Right cardiac atrium (tissue), 5 donors: ENCODE data around the gene CYSLTR1. TPM values are rescaled to one million over a fixed set of nuclear protein-coding genes. Genes with fewer than 3 reads are reported as not detected.
"Not testable (repeated sequence)": the region's sequence is repeated elsewhere in the genome, so short reads cannot be mapped to it uniquely, and the experiment has no call there.

Experiments used
- ATAC-seq, 2 donors: fragments of 200-7000 bp; cut with Tn5 transposase; one replicate each; pipeline versions ENCODE4 v1.8.0 to v1.9.1; 2020; ENCODE audit warnings: moderate library complexity in 2 of 2, mild to moderate bottlenecking in 1 of 2
- DNase-seq, 3 donors: peaks; one replicate each; pipeline ENCODE4 v3.0.0-alpha.2; 2020
- H3K27ac ChIP-seq: one replicate; pipeline ENCODE4 v1.5.1; 2013; ENCODE audit warnings: mild to moderate bottlenecking, low read length, control low read depth, moderate library complexity
- H3K27me3 ChIP-seq: one replicate; pipeline ENCODE4 v1.6.1; 2013; ENCODE audit not compliant: control insufficient read depth, insufficient read depth
- H3K4me1 ChIP-seq: one replicate; pipeline ENCODE4 v1.6.1; 2013; ENCODE audit warnings: low read length; ENCODE audit not compliant: control insufficient read depth, insufficient read depth
- H3K4me3 ChIP-seq: one replicate; pipeline ENCODE4 v1.5.1; 2013; ENCODE audit warnings: low read length, control low read depth
- H3K9me3 ChIP-seq: one replicate; pipeline ENCODE4 v1.6.1; 2013; ENCODE audit warnings: low read length; ENCODE audit not compliant: control insufficient read depth
- WGBS: extraction: QIAGEN DNeasy Blood & Tissue Kit; methylation state at CpG from one replicate; pipeline ENCODE4 v1.1.7; 2013; 5-methylcytosine and 5-hydroxymethylcytosine counted together
- intact Hi-C, 4 donors: fragments of 100-400 bp; cut with DNase I; formaldehyde crosslinking; loops; one replicate each; pipeline versions ENCODE4 v1.11.0 to v1.14.0; 2022 to 2023
- polyA plus RNA-seq: library from polyadenylated mRNA; stranded (reverse); fragments of 200-250 nt; gene quantifications from one replicate; pipeline ENCODE4 v1.2.3, GENCODE V29; 2013
- total RNA-seq, 4 donors: library from RNA; stranded (reverse); fragmentation: NEBNext Ultra II Directional; extraction: Animal tissue kit (Norgen Biotek cat#: 25700); gene quantifications; one replicate each; pipeline ENCODE4 v1.2.1, GENCODE V29; 2021
- donor health status: healthy with polysubstance abuse.
- donor health status: DM: no; HTN: yes; CAD: no.
- donor health status: DM: no; HTN: no; CAD: no.
- donor health status: DM: no; HTN: yes; CAD: no; lungs with severe emphysema.
- donor health status: DM: yes; HTN: yes; CAD: no.

Gene CYSLTR1
- total and polyA plus RNA-seq, 5 donors, result 0.52 to 1.2 (median 1.1) TPM

GRCh38 chrX:78322863-78323262 is 4.5 kb downstream of the CYSLTR1 start:
- ATAC-seq (no peak), DNase-seq (no peak)
- intact Hi-C loops, result no loop called here
- no peak overlapping the region for H3K27ac ChIP-seq
- H3K4me3 ChIP-seq, result no peak overlapping the region
- no peaks in the 10 kb centered on the region for H3K27me3 ChIP-seq
- no peaks in the 10 kb centered on the region for H3K9me3 ChIP-seq
- H3K4me1 ChIP-seq, result no peaks in the 10 kb centered on the region

- Histone ChIP-seq H3K4me3 (no peak overlapping the region), H3K27me3 (no peaks in the 10 kb centered on the region), H3K9me3 (no peaks in the 10 kb centered on the region), H3K4me1 (no peaks in the 10 kb centered on the region), H3K27ac (no peak overlapping the region)
- ATAC-seq, result peak in 1 of 2 donors; percentile 42
- intact Hi-C loops, result no loop called here
- DNase-seq, result peak; percentile 28 to 37 (median 36)
- 44% methylated on average over 2 of the region's 2 CpGs for WGBS
Observed at GRCh38 chrX:78321809-78322208, 5.6 kb downstream of the CYSLTR1 start.

- DNase-seq (no peak), ATAC-seq (no peak)
- H3K27me3 ChIP-seq, result no peaks in the 10 kb centered on the region
- no peak overlapping the region for H3K27ac ChIP-seq
- H3K4me3 ChIP-seq, result no peak overlapping the region
- H3K9me3 ChIP-seq, result no peaks in the 10 kb centered on the region
- WGBS, result 61% methylated on average over 2 of the region's 2 CpGs
- intact Hi-C loops, result no loop called here
- H3K4me1 ChIP-seq, result no peaks in the 10 kb centered on the region
Observed at GRCh38 chrX:78316265-78316664, 11.1 kb downstream of the CYSLTR1 start.

GRCh38 chrX:78315745-78316144 is 11.7 kb downstream of the CYSLTR1 start:
- Histone ChIP-seq H3K4me1 (no peaks in the 10 kb centered on the region), H3K9me3 (no peaks in the 10 kb centered on the region), H3K27me3 (no peaks in the 10 kb centered on the region), H3K27ac (no peak overlapping the region), H3K4me3 (no peak overlapping the region)
- DNase-seq, result no peak
- intact Hi-C loops, result no loop called here
- no peak for ATAC-seq
- WGBS, result 92% methylated on average over 2 of the region's 2 CpGs

GRCh38 chrX:78314561-78314960 is 12.8 kb downstream of the CYSLTR1 start:
- intact Hi-C loops, result no loop called here
- ATAC-seq, result no peak
- no peaks in the 10 kb centered on the region for H3K4me1 ChIP-seq
- no peaks in the 10 kb centered on the region for H3K27me3 ChIP-seq
- no peaks in the 10 kb centered on the region for H3K9me3 ChIP-seq
- DNase-seq, result no peak
- 60% methylated on average over 2 of the region's 2 CpGs for WGBS
- no peak overlapping the region for H3K4me3 ChIP-seq
- H3K27ac ChIP-seq, result no peak overlapping the region

- H3K27me3 ChIP-seq, result no peaks in the 10 kb centered on the region
- intact Hi-C loops, result no loop called here
- no peaks in the 10 kb centered on the region for H3K9me3 ChIP-seq
- H3K4me3 ChIP-seq, result no peak overlapping the region
- ATAC-seq, result no peak
- H3K4me1 ChIP-seq, result no peaks in the 10 kb centered on the region
- WGBS, result 47% methylated on average over 3 of the region's 3 CpGs
- H3K27ac ChIP-seq, result no peak overlapping the region
- no peak for DNase-seq
Observed at GRCh38 chrX:78313526-78313925, 13.9 kb downstream of the CYSLTR1 start.

GRCh38 chrX:78307665-78308064 is 19.7 kb downstream of the CYSLTR1 start:
- ATAC-seq, result no peak
- no peak overlapping the region for H3K4me3 ChIP-seq
- H3K9me3 ChIP-seq, result no peaks in the 10 kb centered on the region
- intact Hi-C loops, result no loop called here
- no peaks in the 10 kb centered on the region for H3K4me1 ChIP-seq
- DNase-seq, result no peak
- H3K27ac ChIP-seq, result no peak overlapping the region
- no peaks in the 10 kb centered on the region for H3K27me3 ChIP-seq

- 96% methylated on average over 2 of the region's 2 CpGs for WGBS
- DNase-seq, result no peak
- Histone ChIP-seq H3K9me3 (no peaks in the 10 kb centered on the region), H3K4me1 (no peaks in the 10 kb centered on the region), H3K27me3 (no peaks in the 10 kb centered on the region), H3K27ac (no peak overlapping the region), H3K4me3 (no peak overlapping the region)
- ATAC-seq, result no peak
- intact Hi-C loops, result no loop called here
Observed at GRCh38 chrX:78303086-78303485, 24.3 kb downstream of the CYSLTR1 start.

GRCh38 chrX:78300933-78301332 is 26.5 kb downstream of the CYSLTR1 start:
- 79% methylated on average over 1 of the region's 1 CpG for WGBS
- H3K9me3 ChIP-seq, ATAC-seq, H3K4me1 ChIP-seq, H3K27ac ChIP-seq, H3K4me3 ChIP-seq, H3K27me3 ChIP-seq, intact Hi-C loops, DNase-seq: not testable (repeated sequence)

GRCh38 chrX:78283511-78283910 is 43.9 kb downstream of the CYSLTR1 start:
- Histone ChIP-seq H3K27me3 (no peaks in the 10 kb centered on the region), H3K4me1 (no peaks in the 10 kb centered on the region), H3K9me3 (no peaks in the 10 kb centered on the region), H3K4me3 (no peak overlapping the region), H3K27ac (no peak overlapping the region)
- intact Hi-C loops, result no loop called here
- 71% methylated on average over 2 of the region's 2 CpGs for WGBS
- DNase-seq, result no peak
- ATAC-seq, result no peak

- intact Hi-C loops, result no loop called here
- ATAC-seq, result no peak
- no peak overlapping the region for H3K27ac ChIP-seq
- H3K27me3 ChIP-seq, result no peaks in the 10 kb centered on the region
- H3K4me1 ChIP-seq, result no peaks in the 10 kb centered on the region
- no peak overlapping the region for H3K4me3 ChIP-seq
- DNase-seq, result no peak
- H3K9me3 ChIP-seq, result no peaks in the 10 kb centered on the region
Observed at GRCh38 chrX:78237127-78237526, 90.3 kb downstream of the CYSLTR1 start.

GRCh38 chrX:78226047-78226446 is 101.4 kb downstream of the CYSLTR1 start:
- intact Hi-C loops, H3K4me3 ChIP-seq, H3K27me3 ChIP-seq, H3K4me1 ChIP-seq, ATAC-seq, H3K27ac ChIP-seq, H3K9me3 ChIP-seq, DNase-seq: not testable (repeated sequence)
